Measurements from ENCODE around the gene OPCML. TPM values are rescaled to one million over a fixed set of nuclear protein-coding genes. Genes with fewer than 3 reads are reported as not detected.

Gene OPCML
- polyA plus RNA-seq, 1 donor (not counting 4 experiments of a cell fraction or from before 2014, with no cell fraction given) = 0.04 TPM

GRCh38 chr11:133058501-133058900, 473.8 kb downstream of the OPCML start:
- H3K27me3 ChIP-seq (ENCODE audit: control insufficient read depth, extremely low read depth, insufficient read depth, low read length) = no peaks in the 10 kb centered on the region
- no peaks in the 10 kb centered on the region for H3K36me3 ChIP-seq (ENCODE audit: control insufficient read depth in 2 of 2, extremely low read depth in 1 of 2, insufficient read depth in 2 of 2, low read length in 2 of 2)
- no peak overlapping the region for H3K4me3 ChIP-seq (ENCODE audit: control insufficient read depth in 2 of 3, extremely low read depth in 1 of 3, insufficient read depth in 2 of 3, low read depth in 1 of 3, low read length in 3 of 3)
- H4K20me1 ChIP-seq (ENCODE audit: control insufficient read depth, extremely low read depth, insufficient read depth, low read length) = no peaks in the 10 kb centered on the region
- no peak overlapping the region for H3K9ac ChIP-seq (ENCODE audit: control insufficient read depth, extremely low read depth, insufficient read depth, low read length)
- peaks cover 2% of the 10 kb centered on the region for H3K9me3 ChIP-seq (ENCODE audit: control insufficient read depth, low read depth, low read length)
- dilution Hi-C loops (cut with MboI; ENCODE audit: extremely low pct_ligation_motif_present, low sequenced_read_pairs) = no loop called here
- no peak overlapping the region for H2AFZ ChIP-seq (ENCODE audit: control insufficient read depth, low read length)
- no peaks in the 10 kb centered on the region for H3K79me2 ChIP-seq (ENCODE audit: control insufficient read depth, insufficient read depth, low read length)
- FAIRE-seq (no peak), DNase-seq (ENCODE audit: low read depth, low spot score) (no peak)
- H3K9me1 ChIP-seq (ENCODE audit: control insufficient read depth, extremely low read depth, insufficient read depth, low read length) = no peaks in the 10 kb centered on the region
- TF ChIP-seq CTCF (optimal IDR thresholded peaks at IDR 0.05 in 1 of 3, IDR thresholded peaks at IDR 0.05 in 1 of 3, conservative IDR thresholded peaks at IDR 0.05 in 1 of 3; ENCODE audit: extremely low read depth in 1 of 3, insufficient read depth in 2 of 3, low read length in 3 of 3) = no peak
- TF ChIP-seq EZH2 (IDR thresholded peaks at IDR 0.05; ENCODE audit: low read length) = no peak
- no peak overlapping the region for H3K27ac ChIP-seq (ENCODE audit: control insufficient read depth, insufficient read depth, low read length)
- no peak overlapping the region for H3K4me2 ChIP-seq (ENCODE audit: control insufficient read depth, extremely low read depth, insufficient read depth, low read depth, low read length)
- H3K4me1 ChIP-seq (ENCODE audit: control insufficient read depth, extremely low read depth, insufficient read depth, low read length) = no peaks in the 10 kb centered on the region

GRCh38 chr11:133053124-133053776, 479.1 kb downstream of the OPCML start:
- dilution Hi-C loops (cut with MboI; ENCODE audit: extremely low pct_ligation_motif_present, low sequenced_read_pairs) = no loop called here
- TF ChIP-seq EZH2 (IDR thresholded peaks at IDR 0.05; ENCODE audit: low read length) (no peak), CTCF (optimal IDR thresholded peaks at IDR 0.05 in 1 of 3, IDR thresholded peaks at IDR 0.05 in 1 of 3, conservative IDR thresholded peaks at IDR 0.05 in 1 of 3; ENCODE audit: extremely low read depth in 1 of 3, insufficient read depth in 2 of 3, low read length in 3 of 3) (no peak)

More at GRCh38 chr11:133053124-133053776, 479.1 kb downstream of the OPCML start:
- no peaks in the 10 kb centered on the region for H3K4me1 ChIP-seq (ENCODE audit: control insufficient read depth, extremely low read depth, insufficient read depth, low read length)
- H2AFZ ChIP-seq (ENCODE audit: control insufficient read depth, low read length) = no peak overlapping the region
- no peaks in the 10 kb centered on the region for H3K79me2 ChIP-seq (ENCODE audit: control insufficient read depth, insufficient read depth, low read length)
- H3K9me3 ChIP-seq (ENCODE audit: control insufficient read depth, low read depth, low read length) = peaks cover 2% of the 10 kb centered on the region
- no peak for FAIRE-seq
- no peak overlapping the region for H3K4me2 ChIP-seq (ENCODE audit: control insufficient read depth, extremely low read depth, insufficient read depth, low read depth, low read length)
- H3K9ac ChIP-seq (ENCODE audit: control insufficient read depth, extremely low read depth, insufficient read depth, low read length) = no peak overlapping the region
- H3K4me3 ChIP-seq (ENCODE audit: control insufficient read depth in 2 of 3, extremely low read depth in 1 of 3, insufficient read depth in 2 of 3, low read depth in 1 of 3, low read length in 3 of 3) = no peak overlapping the region
- H3K27me3 ChIP-seq (ENCODE audit: control insufficient read depth, extremely low read depth, insufficient read depth, low read length) = no peaks in the 10 kb centered on the region
- DNase-seq (ENCODE audit: low read depth, low spot score) = no peak
- no peak overlapping the region for H3K27ac ChIP-seq (ENCODE audit: control insufficient read depth, insufficient read depth, low read length)
- no peaks in the 10 kb centered on the region for H3K9me1 ChIP-seq (ENCODE audit: control insufficient read depth, extremely low read depth, insufficient read depth, low read length)
- H4K20me1 ChIP-seq (ENCODE audit: control insufficient read depth, extremely low read depth, insufficient read depth, low read length) = no peaks in the 10 kb centered on the region
- H3K36me3 ChIP-seq (ENCODE audit: control insufficient read depth in 2 of 2, extremely low read depth in 1 of 2, insufficient read depth in 2 of 2, low read length in 2 of 2) = no peaks in the 10 kb centered on the region

Data from keratinocyte (primary cell).